ENCODE results near the gene TSHZ1. TPM values are rescaled to one million over a fixed set of nuclear protein-coding genes. Genes with fewer than 3 reads are reported as not detected.

The TSHZ1 gene
- total and polyA plus RNA-seq, 4 donors, result 6.2 to 19.9 (median 11.2) TPM

- H3K9me3 ChIP-seq (ENCODE audit: control insufficient read depth in 4 of 4, insufficient read depth in 3 of 4, low read length in 3 of 4), result no peaks in the 10 kb centered on the region
- no peaks in the 10 kb centered on the region for H3K4me1 ChIP-seq (ENCODE audit: control insufficient read depth in 5 of 5, insufficient read depth in 5 of 5, low read length in 5 of 5)
- H3K27me3 ChIP-seq (ENCODE audit: control insufficient read depth in 3 of 3, insufficient read depth in 3 of 3, low read length in 2 of 3), result no peaks in the 10 kb centered on the region
- H3K4me3 ChIP-seq, result no peak overlapping the region
- H3K9ac ChIP-seq (ENCODE audit: insufficient read depth in 1 of 2, low read length in 2 of 2), result no peak overlapping the region
- ATAC-seq (ENCODE audit: insufficient read depth, low FRiP score) (no peak), DNase-seq (no peak)
- 96 to 100% methylated on average over 6 of the region's 6 CpGs for WGBS, 2 donors
- H3K36me3 ChIP-seq (ENCODE audit: control insufficient read depth in 4 of 4, insufficient read depth in 4 of 4, low read length in 4 of 4), result peaks cover 0 to 4% (median 0%) of the 10 kb centered on the region in 4 donors
- H3K27ac ChIP-seq (ENCODE audit: low read depth in 1 of 2, low read length in 1 of 2), result no peak overlapping the region
- TF ChIP-seq CTCF (IDR thresholded peaks at IDR 0.05; ENCODE audit: control extremely low read depth, extremely low read depth), result no peak
Observed at GRCh38 chr18:75189696-75190095, 20.9 kb upstream of the TSHZ1 start.

GRCh38 chr18:75192899-75193298 is 17.7 kb upstream of the TSHZ1 start:
- ATAC-seq (ENCODE audit: insufficient read depth, low FRiP score), result no peak
- H3K27ac ChIP-seq (ENCODE audit: low read depth in 1 of 2, low read length in 1 of 2), result no peak overlapping the region
- H3K36me3 ChIP-seq (ENCODE audit: control insufficient read depth in 4 of 4, insufficient read depth in 4 of 4, low read length in 4 of 4), result peaks cover 0 to 4% (median 2%) of the 10 kb centered on the region in 4 donors
- peaks cover 0 to 2% (median 0%) of the 10 kb centered on the region in 5 donors for H3K4me1 ChIP-seq (ENCODE audit: control insufficient read depth in 5 of 5, insufficient read depth in 5 of 5, low read length in 5 of 5)
- H3K27me3 ChIP-seq (ENCODE audit: control insufficient read depth in 3 of 3, insufficient read depth in 3 of 3, low read length in 2 of 3), result no peaks in the 10 kb centered on the region
- 77 to 85% methylated on average over 7 of the region's 7 CpGs for WGBS, 2 donors
- H3K9ac ChIP-seq (ENCODE audit: insufficient read depth in 1 of 2, low read length in 2 of 2), result no peak overlapping the region
- TF ChIP-seq CTCF (IDR thresholded peaks at IDR 0.05; ENCODE audit: control extremely low read depth, extremely low read depth), result no peak
- DNase-seq, result no peak
- H3K4me3 ChIP-seq, result no peak overlapping the region
- H3K9me3 ChIP-seq (ENCODE audit: control insufficient read depth in 4 of 4, insufficient read depth in 3 of 4, low read length in 3 of 4), result no peaks in the 10 kb centered on the region

- ATAC-seq (ENCODE audit: insufficient read depth, low FRiP score) (no peak), DNase-seq (no peak)
- Histone ChIP-seq H3K36me3 (ENCODE audit: control insufficient read depth in 4 of 4, insufficient read depth in 4 of 4, low read length in 4 of 4) (peaks cover 8 to 27% (median 14%) of the 10 kb centered on the region in 4 donors), H3K9ac (ENCODE audit: insufficient read depth in 1 of 2, low read length in 2 of 2) (no peak overlapping the region), H3K27ac (ENCODE audit: low read depth in 1 of 2, low read length in 1 of 2) (no peak overlapping the region), H3K4me3 (no peak overlapping the region), H3K27me3 (ENCODE audit: control insufficient read depth in 3 of 3, insufficient read depth in 3 of 3, low read length in 2 of 3) (no peaks in the 10 kb centered on the region), H3K9me3 (ENCODE audit: control insufficient read depth in 4 of 4, insufficient read depth in 3 of 4, low read length in 3 of 4) (no peaks in the 10 kb centered on the region), H3K4me1 (ENCODE audit: control insufficient read depth in 5 of 5, insufficient read depth in 5 of 5, low read length in 5 of 5) (peaks cover 3 to 40% (median 6%) of the 10 kb centered on the region in 5 donors)
- 11 to 25% methylated on average over 3 of the region's 3 CpGs for WGBS, 2 donors
- TF ChIP-seq CTCF (IDR thresholded peaks at IDR 0.05; ENCODE audit: control extremely low read depth, extremely low read depth), result no peak
Observed at GRCh38 chr18:75198036-75198435, 12.6 kb upstream of the TSHZ1 start.

- TF ChIP-seq CTCF (IDR thresholded peaks at IDR 0.05; ENCODE audit: control extremely low read depth, extremely low read depth), result no peak
- Histone ChIP-seq H3K27me3 (ENCODE audit: control insufficient read depth in 3 of 3, insufficient read depth in 3 of 3, low read length in 2 of 3) (peaks cover 0 to 2% (median 0%) of the 10 kb centered on the region in 3 donors), H3K4me3 (no peak overlapping the region), H3K9me3 (ENCODE audit: control insufficient read depth in 4 of 4, insufficient read depth in 3 of 4, low read length in 3 of 4) (no peaks in the 10 kb centered on the region), H3K36me3 (ENCODE audit: control insufficient read depth in 4 of 4, insufficient read depth in 4 of 4, low read length in 4 of 4) (peaks cover 8 to 27% (median 14%) of the 10 kb centered on the region in 4 donors), H3K9ac (ENCODE audit: insufficient read depth in 1 of 2, low read length in 2 of 2) (no peak overlapping the region), H3K27ac (ENCODE audit: low read depth in 1 of 2, low read length in 1 of 2) (no peak overlapping the region), H3K4me1 (ENCODE audit: control insufficient read depth in 5 of 5, insufficient read depth in 5 of 5, low read length in 5 of 5) (peaks cover 7 to 51% (median 11%) of the 10 kb centered on the region in 5 donors)
- WGBS, 2 donors, result 71 to 88% methylated on average over 4 of the region's 4 CpGs
- DNase-seq, result no peak
- no peak for ATAC-seq (ENCODE audit: insufficient read depth, low FRiP score)
Observed at GRCh38 chr18:75199327-75199726, 11.3 kb upstream of the TSHZ1 start.
